ENCODE data around the gene FKBP8. TPM values are rescaled to one million over a fixed set of nuclear protein-coding genes. Genes with fewer than 3 reads are reported as not detected.
"Not testable (repeated sequence)": the region's sequence is repeated elsewhere in the genome, so short reads cannot be mapped to it uniquely, and the experiment has no call there.

Gene FKBP8
- total RNA-seq, 4 donors from 2014 or later: 238 to 394 (median 314) TPM

DNA sequence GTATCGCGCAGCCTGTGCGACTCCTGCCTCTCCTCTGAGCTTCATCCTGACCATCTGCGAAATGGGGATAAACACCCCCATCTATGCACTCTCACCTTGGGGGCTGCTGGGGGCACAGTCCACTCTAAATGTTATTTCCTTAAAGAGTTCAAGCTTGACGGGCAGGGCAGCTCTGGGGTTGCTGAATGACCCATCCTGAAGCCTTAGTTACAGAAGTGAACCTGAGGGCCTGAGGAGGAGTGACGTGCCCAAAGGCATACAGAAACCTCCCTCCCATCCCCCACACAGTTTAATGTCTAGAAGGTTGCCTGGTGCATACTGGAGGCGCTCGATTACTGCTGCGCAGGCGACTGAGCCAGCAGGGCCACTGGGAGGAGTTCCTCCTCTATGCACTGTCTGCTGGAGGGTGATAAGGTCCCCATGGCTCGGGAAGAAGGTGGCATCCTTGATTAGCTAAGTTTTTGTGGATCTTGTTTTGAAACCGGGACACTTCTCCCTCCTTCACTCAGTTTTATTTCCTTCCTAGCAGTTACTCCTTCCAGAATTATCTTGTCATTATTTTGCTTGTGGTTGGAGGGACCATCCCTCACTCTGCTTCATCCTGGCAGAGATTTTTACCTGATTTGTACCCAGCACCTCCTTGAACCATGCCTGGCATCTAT lies 572 bp upstream of the FKBP8 start:
- H3K4me1 ChIP-seq: peaks cover 6 to 11% of the 10 kb centered on the region in 2 donors
- H3K9me3 ChIP-seq: no peaks in the 10 kb centered on the region
- no peaks in the 10 kb centered on the region for H3K27me3 ChIP-seq
- intact Hi-C loops (cut with DNase I): no loop called here
- DNase-seq: peak; percentile 18 to 22
- peak overlapping the region in 1 of 3 donors; percentile 61 for H3K4me3 ChIP-seq (replicated peaks in 1 of 3)
- 16 to 22% methylated on average over 8 to 9 of the region's 12 CpGs for WGBS, 2 donors
- H3K27ac ChIP-seq: peak overlapping the region in 2 of 3 donors; percentile 86 to 90
- TF ChIP-seq CTCF (IDR thresholded peaks at IDR 0.05): no peak
- TF ChIP-seq POLR2A (IDR thresholded peaks at IDR 0.05): peak in 1 of 2 donors; percentile 2
- peaks cover 5 to 22% of the 10 kb centered on the region in 2 donors for H3K36me3 ChIP-seq

- intact Hi-C loops (cut with DNase I): no loop called here
Observed at GRCh38 chr19:18541992-18542940, 1.1 kb downstream of the FKBP8 start.

DNA sequence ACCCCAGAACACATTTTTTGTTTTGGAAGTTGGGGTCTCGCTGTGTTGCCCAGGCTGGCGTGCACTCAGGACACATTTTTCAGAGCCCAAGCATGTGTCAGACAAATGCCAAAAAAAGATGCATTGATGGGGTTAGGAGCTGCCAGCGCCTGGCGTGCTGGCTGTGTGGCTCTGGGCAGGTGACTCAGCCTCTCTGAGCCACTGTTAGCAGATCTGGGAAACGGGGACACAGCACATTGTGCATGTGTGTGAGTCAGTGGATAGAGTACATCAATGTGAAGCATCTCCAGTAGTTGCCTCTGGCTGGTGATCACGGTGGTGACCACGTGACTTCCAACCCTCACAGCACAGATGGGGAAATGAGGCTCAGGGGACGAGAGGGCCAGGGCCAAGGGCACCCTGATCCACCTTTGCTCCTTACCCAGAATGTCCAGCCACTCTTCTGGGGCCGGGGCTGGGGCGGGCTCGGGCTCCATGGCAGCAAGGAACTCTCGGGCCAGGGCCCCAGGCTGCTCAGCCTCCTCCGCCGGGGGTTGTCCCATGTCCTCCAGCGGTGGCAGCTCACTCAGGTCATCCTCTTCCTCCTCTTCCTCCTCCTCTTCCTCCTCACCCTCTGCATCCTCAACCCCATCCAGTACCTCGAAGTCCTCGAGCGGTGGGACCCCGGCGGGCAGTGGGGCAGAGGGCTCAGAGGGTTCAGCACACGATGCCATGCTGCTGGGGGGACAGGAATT lies 1.9 kb downstream of the FKBP8 start:
- Histone ChIP-seq H3K36me3 (peaks cover 19 to 31% of the 10 kb centered on the region in 2 donors), H3K9me3 (no peaks in the 10 kb centered on the region), H3K27me3 (no peaks in the 10 kb centered on the region), H3K4me1 (peaks cover 6 to 11% of the 10 kb centered on the region in 2 donors), H3K4me3 (replicated peaks in 1 of 3) (no peak overlapping the region), H3K27ac (no peak overlapping the region)
- WGBS, 2 donors: 88 to 89% methylated on average over 20 to 21 of the region's 21 CpGs
- intact Hi-C loops (cut with DNase I): no loop called here
- TF ChIP-seq POLR2A (IDR thresholded peaks at IDR 0.05): no peak
- no peak for TF ChIP-seq CTCF (IDR thresholded peaks at IDR 0.05)
- no peak for DNase-seq

More at GRCh38 chr19:18541992-18542940, 1.1 kb downstream of the FKBP8 start:
- 23 to 27% methylated on average over 10 to 11 of the region's 11 CpGs for WGBS, 2 donors
- Histone ChIP-seq H3K4me1 (peaks cover 6 to 11% of the 10 kb centered on the region in 2 donors), H3K36me3 (peaks cover 17 to 31% of the 10 kb centered on the region in 2 donors), H3K4me3 (replicated peaks in 1 of 3) (peak overlapping the region in 2 of 3 donors; percentile 58 to 61), H3K27ac (peak overlapping the region; percentile 80 to 90 (median 86)), H3K9me3 (no peaks in the 10 kb centered on the region), H3K27me3 (no peaks in the 10 kb centered on the region)
- no peak for DNase-seq
- TF ChIP-seq CTCF (IDR thresholded peaks at IDR 0.05) (no peak), POLR2A (IDR thresholded peaks at IDR 0.05) (no peak)

GRCh38 chr19:18540200-18540599 lies 3.2 kb downstream of the FKBP8 start:
- H3K27ac ChIP-seq; DNase-seq; intact Hi-C loops (cut with DNase I); H3K4me3 ChIP-seq (replicated peaks in 1 of 3); H3K9me3 ChIP-seq; H3K27me3 ChIP-seq: not testable (repeated sequence)
- peaks cover 6 to 11% of the 10 kb centered on the region in 2 donors for H3K4me1 ChIP-seq
- peaks cover 23 to 31% of the 10 kb centered on the region in 2 donors for H3K36me3 ChIP-seq
- 94 to 100% methylated on average over 1 of the region's 1 CpG for WGBS, 2 donors

DNA sequence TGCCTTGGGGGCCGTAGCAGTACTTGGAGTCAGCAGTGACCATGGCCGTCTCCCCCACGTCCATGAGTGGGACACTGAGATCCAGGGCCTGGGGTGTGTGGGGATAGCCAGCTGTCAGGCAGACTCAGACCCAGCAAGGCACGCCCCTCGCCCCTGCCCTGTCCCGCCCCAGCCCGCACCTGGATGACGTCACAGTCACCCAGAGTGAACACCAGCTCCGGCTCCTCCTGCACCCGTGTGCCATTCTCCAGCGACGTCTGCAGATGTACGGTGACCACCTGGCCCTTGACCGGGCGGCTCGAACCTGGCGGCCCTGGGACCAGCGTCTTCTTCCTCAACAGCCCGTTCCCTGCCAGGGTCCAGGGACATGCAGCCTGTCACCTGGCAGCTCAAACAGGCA lies 4.0 kb downstream of the FKBP8 start:
- intact Hi-C loops (cut with DNase I): no loop called here
- H3K4me3 ChIP-seq (replicated peaks in 1 of 3): no peak overlapping the region
- no peak overlapping the region for H3K27ac ChIP-seq
- H3K9me3 ChIP-seq: no peaks in the 10 kb centered on the region
- 98 to 99% methylated on average over 18 to 19 of the region's 19 CpGs for WGBS, 2 donors
- no peak for DNase-seq
- peaks cover 6 to 11% of the 10 kb centered on the region in 2 donors for H3K4me1 ChIP-seq
- TF ChIP-seq CTCF (IDR thresholded peaks at IDR 0.05): no peak
- TF ChIP-seq POLR2A (IDR thresholded peaks at IDR 0.05): no peak
- peaks cover 23 to 31% of the 10 kb centered on the region in 2 donors for H3K36me3 ChIP-seq
- no peaks in the 10 kb centered on the region for H3K27me3 ChIP-seq

Measured in thyroid gland (tissue), 4 donors.